ENCODE results near the gene PPM1M.
"Not testable (repeated sequence)": the region's sequence is repeated elsewhere in the genome, so short reads cannot be mapped to it uniquely, and the experiment has no call there.

PPM1M gene

GRCh38 chr3:52247409-52248164, 2.0 kb downstream of the PPM1M start:
- DNase-seq (ENCODE audit: low read depth): no peak

- no peak for DNase-seq (ENCODE audit: low read depth)
Observed at GRCh38 chr3:52248165-52248541, 2.6 kb downstream of the PPM1M start.

DNA sequence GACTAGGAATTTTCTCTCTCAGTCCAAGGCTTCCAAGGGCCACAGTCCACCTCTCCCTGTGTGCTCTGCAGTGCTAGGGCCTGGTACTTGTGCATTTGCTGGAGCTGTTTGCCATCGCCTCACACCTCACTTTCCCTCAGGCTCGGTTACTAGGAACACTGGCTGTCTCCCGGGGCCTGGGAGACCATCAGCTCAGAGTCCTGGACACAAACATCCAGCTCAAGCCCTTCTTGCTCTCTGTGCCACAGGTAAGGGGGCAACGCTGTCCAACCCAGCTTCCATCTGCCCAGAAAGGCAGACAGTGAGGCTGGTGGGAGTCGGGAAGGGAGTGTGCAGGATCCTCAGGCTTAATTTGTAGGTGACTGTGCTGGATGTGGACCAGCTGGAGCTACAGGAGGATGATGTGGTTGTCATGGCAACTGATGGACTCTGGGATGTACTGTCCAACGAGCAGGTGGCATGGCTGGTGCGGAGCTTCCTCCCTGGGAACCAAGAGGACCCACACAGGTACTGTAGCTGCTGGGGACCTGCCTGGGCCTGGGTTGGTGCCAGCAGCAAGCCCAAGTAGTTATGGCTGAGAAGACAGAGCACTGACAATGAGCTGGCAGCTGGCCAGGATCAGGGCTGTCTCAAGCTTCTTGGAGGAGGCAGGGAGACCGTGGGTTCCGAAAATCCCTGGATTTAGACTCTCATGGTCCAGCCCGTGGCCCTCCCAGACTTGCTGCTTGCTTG, 3.4 kb downstream of the PPM1M start:
- no peak for DNase-seq (ENCODE audit: low read depth)

DNA sequence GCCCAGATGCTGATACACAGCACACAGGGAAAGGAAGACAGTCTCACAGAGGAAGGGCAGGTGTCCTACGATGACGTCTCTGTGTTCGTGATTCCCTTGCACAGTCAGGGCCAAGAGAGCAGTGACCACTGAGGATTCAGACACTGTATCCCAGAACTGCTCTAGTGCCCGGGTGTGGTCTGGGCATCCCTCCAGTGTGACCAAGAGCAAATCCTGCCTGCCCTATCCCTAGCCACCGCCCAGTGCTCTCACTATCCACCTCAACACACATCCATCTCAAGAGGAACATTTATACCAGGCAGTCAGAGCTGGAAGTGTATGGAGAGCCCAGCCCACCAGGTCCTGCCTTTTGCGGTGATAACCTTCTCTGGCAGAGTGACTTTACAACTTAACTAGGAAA, 4.1 kb downstream of the PPM1M start:
- DNase-seq (ENCODE audit: low read depth): no peak

GRCh38 chr3:52250122-52250521, 4.6 kb downstream of the PPM1M start:
- no peak for DNase-seq (ENCODE audit: low read depth)

DNA sequence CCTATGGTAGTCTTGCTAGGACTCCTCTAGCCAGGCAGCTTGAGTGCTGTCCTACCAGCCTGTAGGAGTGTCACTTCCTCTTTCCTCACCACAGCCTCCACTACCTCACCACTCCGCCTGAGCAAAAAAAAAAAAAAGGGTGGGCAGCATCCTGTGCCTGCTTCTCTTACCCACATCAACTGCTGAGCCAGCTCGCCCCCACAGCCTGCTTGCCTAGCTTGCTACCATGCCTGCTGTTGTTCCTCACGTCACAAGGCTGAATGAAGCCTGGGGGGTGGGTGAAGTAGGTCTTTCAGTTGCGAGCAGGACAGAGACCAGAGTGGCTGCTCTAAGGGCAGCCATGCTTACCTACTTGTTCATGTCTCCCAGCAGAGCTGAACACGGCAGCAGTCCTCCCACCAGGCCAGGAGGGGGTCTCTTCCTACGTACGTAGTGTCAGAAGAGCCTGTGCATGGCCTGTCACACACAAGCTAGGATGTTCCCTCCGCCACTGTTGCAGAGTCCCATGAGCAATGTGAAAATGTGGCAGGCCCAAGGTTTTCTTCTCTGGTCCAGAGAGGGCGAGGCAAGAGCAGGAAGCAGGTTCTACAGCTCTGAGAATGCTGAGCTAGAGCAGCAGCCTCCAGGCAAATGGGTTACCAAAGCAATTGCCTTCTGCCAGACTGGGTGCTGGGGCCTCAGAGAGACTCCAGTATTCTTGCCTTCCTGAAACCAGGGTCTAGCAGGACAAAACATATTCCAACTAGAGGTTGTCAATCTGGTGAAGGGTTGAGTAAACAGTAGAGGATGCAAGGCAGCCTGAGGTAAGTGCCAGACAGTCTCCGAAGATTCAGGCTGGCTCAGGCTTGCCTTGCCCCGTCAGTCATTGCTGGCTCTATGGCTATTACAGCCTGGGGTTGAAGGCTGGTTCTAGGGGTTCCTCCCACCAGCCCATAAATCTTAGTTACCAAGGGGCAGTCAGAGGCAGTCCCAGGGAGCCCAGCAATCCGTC, 8.1 kb downstream of the PPM1M start:
- no peak for DNase-seq (ENCODE audit: low read depth)

DNA sequence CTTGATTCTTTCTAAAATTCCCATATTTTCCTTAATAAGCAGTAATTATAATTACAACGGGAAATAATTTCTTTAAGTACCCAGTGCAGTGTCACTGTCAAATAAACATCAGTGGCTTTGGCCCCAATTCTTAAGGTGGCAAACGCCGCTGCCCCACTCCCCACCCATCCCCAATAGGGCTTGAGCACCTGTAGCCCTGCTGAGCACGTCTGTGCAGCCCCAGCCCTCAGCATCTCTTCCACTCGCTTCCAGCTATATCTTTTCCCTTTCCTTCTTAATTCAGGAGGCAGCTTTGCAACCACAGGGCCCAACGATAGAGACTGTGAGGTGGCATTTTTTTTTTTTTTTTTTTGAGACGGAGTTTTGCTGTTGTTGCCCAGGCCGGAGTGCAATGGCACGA, 9.0 kb downstream of the PPM1M start:
- no peak for DNase-seq (ENCODE audit: low read depth)

GRCh38 chr3:52256159-52256558, 10.6 kb downstream of the PPM1M start:
- no peak for DNase-seq (ENCODE audit: low read depth)

- no peak for DNase-seq (ENCODE audit: low read depth)
Observed at GRCh38 chr3:52256622-52257021, 11.1 kb downstream of the PPM1M start.

DNA sequence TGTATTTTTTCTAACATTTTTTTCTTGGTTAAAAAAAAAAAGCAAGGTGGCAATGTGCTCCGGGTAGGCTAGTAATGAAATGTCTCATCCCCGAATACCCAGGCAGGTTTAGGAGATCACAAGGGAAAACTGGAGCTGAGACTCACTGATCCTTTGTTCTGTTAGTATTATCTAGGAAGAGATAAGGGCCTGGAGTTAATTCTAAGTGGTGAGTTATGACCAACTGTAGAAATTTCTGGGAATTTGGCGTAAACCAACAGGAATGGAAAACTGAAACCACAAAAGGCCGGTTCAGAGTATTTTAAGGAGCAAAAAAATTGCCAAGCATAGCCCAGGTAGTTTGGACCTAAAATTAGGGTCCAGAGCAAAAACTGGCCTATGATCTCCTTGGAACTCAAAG, 12.4 kb downstream of the PPM1M start:
- DNase-seq (ENCODE audit: low read depth): no peak

DNA sequence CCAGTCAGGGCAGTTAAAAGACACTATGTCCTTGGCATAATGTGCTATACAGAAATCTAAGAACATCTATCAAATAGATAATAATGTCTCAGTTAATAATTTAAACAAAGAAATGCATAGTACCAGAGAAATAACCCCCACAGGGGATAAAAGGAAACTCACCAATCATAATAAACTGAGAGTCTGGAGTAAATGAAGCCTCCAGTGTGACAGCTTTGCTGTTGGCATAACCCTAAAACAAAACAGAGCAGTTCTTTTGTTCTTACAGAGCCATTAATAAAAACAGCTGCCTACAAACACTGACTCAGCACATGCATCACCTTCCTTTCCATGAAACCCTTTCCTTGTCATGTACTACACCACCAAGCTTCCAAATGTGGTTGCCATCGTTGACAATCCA, 13.5 kb downstream of the PPM1M start:
- DNase-seq (ENCODE audit: low read depth): no peak

GRCh38 chr3:52259448-52259847, 13.9 kb downstream of the PPM1M start:
- no peak for DNase-seq (ENCODE audit: low read depth)

- DNase-seq (ENCODE audit: low read depth): no peak
Observed at GRCh38 chr3:52262447-52262846, 16.9 kb downstream of the PPM1M start.

GRCh38 chr3:52265387-52265786, 19.8 kb downstream of the PPM1M start:
- no peak for DNase-seq (ENCODE audit: low read depth)

DNA sequence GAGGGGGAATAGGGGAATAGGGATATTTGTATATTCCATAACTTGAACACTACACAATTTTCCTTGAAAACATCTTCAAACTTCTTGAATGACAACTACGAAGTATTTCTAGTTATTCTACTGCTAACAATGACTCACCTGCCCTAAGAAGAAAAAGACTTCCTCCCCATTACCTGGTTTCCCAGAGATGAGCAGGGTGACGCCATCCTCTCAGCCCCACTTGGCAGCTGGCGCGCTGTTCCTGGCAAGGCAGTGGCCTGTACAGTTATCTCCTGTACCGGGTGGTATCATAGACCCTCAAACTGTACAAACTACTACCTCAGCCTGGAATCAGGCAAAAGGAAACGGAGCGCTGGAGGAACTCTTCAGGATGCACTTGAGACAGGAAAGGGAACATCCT, 22.5 kb downstream of the PPM1M start:
- DNase-seq (ENCODE audit: low read depth): no peak

GRCh38 chr3:52269776-52270175, 24.2 kb downstream of the PPM1M start:
- no peak for DNase-seq (ENCODE audit: low read depth)

DNA sequence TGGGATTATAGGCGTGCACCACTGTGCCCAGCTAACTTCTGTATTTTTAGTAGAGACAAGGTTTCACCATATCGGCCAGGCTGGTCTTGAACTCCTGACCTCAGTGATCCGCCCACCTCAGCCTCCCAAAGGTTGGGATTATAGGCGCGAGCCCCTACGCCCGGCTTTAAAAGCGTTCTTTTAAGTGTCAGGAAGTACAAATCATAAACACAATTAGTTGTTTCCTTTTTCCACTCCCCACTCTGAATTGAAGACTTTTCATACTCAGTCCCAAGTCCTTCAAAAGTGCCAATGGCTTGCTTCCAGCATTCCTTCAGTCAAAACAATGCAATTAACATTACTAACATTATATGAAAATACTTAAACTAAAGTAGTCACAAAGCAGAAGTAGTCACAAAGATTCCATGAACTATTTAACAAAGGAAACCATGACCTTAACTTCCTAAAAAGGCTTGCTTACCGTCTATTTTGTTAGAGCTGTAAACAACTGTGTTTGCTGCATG, 24.7 kb downstream of the PPM1M start:
- no peak for DNase-seq (ENCODE audit: low read depth)

DNA sequence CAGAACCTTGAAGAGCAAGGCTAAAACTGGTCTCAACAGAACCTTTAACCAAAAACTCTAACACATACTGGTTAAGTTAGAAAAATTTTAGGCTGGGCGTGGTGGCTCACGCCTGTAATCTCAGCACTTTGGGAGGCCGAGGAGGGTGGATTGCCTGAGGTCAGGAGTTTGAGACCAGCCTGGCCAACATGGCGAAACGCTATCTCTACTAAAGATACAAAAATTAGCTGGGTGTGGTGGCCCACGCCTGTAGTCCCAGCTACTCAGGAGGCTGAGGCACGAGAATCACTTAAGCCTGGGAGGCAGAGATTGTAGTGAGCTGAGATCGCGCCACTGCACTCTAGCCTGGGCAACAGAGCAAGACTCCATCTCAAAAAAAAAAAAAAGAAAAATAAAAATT, 26.6 kb downstream of the PPM1M start:
- DNase-seq (ENCODE audit: low read depth): not testable (repeated sequence)

GRCh38 chr3:52272831-52273230, 27.3 kb downstream of the PPM1M start:
- no peak for DNase-seq (ENCODE audit: low read depth)

GRCh38 chr3:52274781-52275180, 29.2 kb downstream of the PPM1M start:
- not testable (repeated sequence) for DNase-seq (ENCODE audit: low read depth)

GRCh38 chr3:52277071-52277964, 31.8 kb downstream of the PPM1M start:
- no peak for DNase-seq (ENCODE audit: low read depth)

All from HS-27A (cell line).